CD4-positive, alpha-beta T cell treated with Interleukin-15 for 4 hours (primary cell): ENCODE results near the gene GLB1L2.

Experiments
- DNase-seq: peaks from one replicate; pipeline ENCODE4 v3.0.0-alpha.2; 2020; ENCODE audit warnings: low spot score

GLB1L2 gene

DNA sequence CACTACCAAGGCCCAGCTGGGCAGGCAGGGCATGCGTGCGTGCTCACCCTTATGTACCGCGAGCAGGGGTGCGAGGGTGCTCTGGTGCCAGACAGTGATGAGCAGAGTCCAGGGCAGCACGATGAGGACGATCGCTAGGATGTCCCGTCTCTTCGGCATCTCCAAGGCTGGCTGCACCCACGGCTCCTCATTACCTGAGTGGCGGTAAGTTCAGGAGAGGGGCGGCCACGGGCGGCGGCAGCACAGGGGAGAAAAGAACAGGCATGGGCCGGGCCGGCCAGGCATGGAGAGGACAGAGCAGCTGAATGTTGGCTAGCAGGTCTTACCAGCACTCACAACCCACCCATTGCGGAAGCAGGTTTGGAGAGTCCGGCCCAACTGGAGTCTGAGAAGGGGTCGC is 55.7 kb downstream of the GLB1L2 start:
- DNase-seq: no peak

GRCh38 chr11:134388590-134388989 is 56.8 kb downstream of the GLB1L2 start:
- DNase-seq: no peak

DNA sequence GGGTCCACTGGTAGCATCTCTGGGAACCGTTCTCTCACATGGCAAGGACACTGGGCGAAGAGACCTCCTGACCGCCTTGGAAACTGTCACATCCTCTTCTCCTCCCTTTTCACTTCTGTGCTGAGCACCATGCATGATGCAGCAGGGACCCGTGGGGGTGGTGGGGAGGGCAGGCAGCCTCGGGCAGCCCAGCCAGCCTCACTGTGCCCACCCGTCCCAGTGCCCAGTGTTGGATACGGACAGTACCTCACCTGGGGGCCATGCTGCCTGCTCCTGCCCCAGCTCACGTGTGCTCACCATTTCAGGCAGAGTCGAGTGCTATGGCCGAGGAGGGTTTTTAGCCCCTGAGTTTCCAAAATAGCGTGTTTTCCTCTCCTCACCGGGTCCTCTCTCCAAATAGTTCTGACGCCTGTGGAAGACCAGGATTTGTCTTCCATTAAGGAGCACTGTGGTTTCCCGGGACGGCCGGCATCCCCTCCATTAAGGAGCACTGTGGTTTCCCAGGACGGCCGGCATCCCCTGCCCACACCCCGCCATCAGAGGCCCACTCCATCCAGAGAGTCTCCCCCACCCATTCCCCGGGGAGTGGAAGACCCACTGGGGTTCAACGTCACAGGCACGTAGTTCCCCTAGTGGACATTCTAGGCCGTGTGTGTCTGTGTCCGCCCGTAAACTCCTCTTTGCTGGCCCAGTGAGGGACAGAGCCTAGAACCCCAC is 57.8 kb downstream of the GLB1L2 start:
- DNase-seq: no peak

DNA sequence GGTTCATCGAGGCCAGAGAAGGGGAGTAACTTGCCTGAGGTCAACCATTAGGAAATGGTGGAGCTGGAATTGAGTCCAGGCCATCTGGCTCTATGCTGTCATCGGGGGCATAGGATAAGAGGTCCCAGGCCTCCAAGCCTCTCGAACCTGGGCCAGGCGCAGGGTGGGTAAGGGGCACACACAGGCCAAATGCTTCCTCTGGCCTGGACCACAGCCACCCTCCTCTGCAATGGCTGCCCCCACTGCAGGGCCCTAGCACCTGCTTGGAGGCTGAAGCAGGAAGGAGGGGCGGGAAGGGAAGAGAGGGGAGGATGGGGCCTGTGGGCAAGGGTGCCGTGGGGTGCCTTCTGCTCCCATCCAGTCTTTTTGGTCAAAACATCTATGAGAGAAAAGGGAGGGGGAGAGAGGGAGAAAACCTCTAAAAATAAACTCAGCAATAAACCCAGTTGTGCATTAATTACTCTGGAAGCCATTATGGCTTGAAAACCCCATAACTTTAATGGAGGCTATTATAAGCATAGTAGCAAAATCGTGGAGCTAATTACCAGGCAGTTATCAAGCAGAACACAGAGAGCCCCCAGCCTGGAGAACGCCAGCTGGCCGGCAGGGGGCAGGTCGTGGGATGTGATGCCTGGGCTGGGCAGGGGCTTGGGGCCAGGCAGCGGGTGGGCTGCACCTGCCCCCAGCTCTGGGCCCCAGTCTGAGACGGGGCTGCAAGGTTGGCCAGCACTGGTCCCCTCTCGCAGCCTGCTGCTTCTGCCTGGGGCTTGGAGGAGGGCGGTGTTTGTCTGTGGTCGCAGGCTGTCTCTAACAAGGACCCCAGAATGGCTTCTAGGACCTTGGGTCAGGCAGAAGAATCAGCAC is 59.1 kb downstream of the GLB1L2 start:
- DNase-seq: no peak

DNA sequence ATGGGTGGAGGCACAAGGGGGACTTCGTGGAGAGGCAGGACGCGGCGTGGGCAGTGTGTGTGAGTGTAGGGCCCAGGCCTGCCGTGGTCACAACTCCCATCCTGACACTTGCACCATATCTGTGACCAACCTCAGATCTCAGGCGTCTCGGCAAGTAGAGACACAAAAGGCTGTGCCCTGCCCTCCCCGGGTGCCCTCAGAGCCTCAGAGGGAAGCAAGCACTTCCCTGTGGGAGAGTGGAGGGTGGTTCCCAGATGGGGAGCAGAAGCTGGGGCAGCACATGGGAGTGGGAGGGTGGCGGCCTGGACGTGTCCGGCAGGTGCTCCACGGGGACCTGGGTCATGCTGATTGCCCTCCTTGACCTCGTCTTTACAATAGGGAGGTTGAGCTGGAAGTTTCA is 59.9 kb downstream of the GLB1L2 start:
- DNase-seq: no peak

DNA sequence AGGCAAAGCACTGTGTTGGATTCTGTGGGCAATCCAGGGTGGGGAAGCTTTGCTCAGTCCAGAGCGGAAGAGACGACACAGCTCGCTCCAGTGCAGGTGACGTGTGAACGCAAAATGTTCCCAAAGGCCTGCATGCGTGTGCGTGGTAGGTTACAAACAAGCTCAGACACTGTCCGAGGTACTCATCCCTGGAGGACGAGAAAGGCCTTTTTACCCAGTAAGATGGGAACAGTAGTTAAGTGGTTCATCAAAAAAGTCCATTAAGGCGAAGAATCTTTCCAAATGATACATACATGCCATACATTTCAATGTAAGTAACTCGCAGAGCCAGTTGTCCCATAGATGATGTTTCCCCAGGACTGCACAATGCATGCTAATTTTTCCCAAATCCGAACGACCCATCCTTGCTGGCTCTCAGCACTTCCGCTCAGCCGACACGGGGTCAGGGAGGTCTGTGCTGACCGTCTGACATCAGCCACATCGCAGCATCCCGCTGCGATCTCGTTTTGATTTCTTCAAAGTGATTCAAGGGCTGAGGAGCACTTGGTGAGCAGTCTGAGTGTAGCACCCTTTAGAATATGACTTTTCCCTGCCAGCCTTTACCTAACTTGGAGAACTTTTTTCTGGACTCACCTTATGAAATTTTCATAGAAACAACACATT is 61.3 kb downstream of the GLB1L2 start:
- DNase-seq: no peak

DNA sequence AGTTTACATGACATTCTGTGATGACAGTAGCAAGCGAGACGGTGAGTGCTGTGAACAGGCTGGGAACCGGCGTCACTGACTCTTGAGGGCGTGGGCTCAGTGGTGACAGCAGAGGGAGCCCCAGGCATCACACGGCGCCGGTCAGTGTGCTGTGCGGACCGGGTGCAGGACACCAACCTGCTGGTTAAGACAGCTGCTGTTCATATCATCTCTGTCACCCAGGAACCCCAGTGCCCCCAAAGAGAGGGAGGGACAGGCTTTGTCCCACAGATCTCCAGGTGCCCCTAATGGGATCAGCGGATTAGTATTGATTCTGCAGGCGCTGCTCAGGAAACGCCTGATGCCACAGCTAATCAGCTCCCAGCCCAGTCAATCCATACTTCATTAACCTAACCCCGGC is 61.9 kb downstream of the GLB1L2 start:
- no peak for DNase-seq

DNA sequence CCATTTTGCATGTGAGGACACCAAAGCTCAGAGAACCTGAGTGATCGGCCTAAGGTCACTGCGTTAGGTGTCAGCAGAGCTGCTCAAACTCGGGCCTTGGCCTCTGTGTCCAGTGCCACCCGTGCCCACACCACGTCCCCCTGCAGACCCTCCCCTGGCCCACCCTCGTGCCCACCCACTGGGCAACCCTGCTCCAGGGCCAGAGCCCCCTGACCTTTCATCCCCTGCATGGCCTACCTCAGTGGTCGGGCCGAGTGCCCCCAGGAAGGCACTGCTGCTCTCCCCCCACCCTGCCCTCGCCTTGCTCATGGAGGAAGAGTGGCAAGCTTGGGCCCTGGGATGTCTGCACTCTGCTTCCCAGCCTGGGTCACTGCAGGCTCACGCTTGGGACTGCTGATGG is 62.5 kb downstream of the GLB1L2 start:
- DNase-seq: no peak

DNA sequence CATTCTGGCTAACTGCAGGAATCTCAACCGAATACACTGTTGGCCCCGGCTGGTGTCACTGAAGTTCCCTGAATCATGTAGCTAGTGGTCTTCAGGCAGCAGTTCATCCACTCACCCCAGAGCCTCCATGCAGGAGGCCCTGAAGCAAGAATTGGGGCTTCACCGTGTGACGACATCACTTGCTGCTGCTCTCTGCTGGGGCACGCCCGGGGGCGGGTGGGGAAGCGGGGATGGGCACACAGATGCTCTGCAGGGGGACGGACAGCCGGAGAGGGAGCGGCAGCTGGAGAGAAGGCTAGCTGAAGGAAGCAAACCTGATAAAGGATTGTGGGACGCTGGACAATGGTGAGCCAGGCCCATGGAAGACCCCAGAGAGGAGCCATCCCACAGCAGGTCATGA is 63.2 kb downstream of the GLB1L2 start:
- DNase-seq: no peak

GRCh38 chr11:134397304-134398078 is 65.7 kb downstream of the GLB1L2 start:
- DNase-seq: no peak

DNA sequence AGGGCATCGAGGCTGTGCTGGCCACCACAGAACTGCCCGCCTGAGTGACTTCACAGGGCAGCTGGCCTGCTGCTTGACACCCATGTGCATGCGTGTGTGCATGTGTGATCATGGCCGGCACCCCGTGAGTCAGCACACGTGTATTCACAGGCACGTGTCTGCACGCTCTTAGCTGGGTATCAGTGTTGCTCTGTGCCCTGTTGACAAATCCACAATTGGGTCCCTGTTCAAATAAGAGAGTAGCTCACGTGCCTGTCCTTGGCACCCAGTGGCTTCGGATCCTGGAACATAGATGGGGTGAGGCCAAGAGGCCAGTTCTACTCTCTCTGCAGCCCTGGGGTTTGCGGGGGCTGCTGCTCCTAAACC is 66.3 kb downstream of the GLB1L2 start:
- DNase-seq: no peak

DNA sequence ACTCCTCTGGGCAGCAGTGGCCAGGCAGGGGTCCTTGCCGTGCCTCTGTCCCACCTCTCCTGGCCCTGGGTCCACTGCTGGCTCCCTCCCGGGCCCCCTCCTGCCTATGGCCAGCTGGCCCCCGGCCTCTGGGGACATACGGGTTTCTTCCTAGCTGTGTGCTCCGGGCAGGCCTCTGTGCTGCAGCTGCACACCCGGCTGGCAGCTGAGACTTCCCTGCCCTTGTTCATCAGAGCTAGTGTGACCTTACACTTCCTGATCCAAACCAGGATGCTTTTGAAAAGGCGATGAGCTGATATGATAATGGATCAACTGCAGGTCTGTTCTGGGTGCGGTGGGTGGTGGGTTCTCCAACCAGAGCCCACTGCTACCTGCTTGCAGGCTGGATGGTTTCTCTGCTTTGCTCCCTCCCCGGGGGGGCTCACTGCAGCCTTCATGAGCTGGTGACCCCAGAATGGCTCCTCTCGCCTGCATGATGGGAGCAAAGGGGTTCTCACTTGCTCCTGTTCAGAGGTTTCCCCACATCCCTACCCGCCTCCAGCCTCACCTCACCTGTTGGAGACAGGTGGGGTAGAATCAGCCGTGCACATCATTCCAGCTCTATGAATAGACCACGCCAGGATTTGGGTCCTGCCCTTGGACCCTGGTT is 67.0 kb downstream of the GLB1L2 start:
- DNase-seq: no peak

- DNase-seq: no peak
These were observed 67.5 kb downstream of the GLB1L2 start for GRCh38 chr11:134399293-134399654.

- DNase-seq: no peak
These were observed 68.2 kb downstream of the GLB1L2 start for GRCh38 chr11:134399996-134400395.

DNA sequence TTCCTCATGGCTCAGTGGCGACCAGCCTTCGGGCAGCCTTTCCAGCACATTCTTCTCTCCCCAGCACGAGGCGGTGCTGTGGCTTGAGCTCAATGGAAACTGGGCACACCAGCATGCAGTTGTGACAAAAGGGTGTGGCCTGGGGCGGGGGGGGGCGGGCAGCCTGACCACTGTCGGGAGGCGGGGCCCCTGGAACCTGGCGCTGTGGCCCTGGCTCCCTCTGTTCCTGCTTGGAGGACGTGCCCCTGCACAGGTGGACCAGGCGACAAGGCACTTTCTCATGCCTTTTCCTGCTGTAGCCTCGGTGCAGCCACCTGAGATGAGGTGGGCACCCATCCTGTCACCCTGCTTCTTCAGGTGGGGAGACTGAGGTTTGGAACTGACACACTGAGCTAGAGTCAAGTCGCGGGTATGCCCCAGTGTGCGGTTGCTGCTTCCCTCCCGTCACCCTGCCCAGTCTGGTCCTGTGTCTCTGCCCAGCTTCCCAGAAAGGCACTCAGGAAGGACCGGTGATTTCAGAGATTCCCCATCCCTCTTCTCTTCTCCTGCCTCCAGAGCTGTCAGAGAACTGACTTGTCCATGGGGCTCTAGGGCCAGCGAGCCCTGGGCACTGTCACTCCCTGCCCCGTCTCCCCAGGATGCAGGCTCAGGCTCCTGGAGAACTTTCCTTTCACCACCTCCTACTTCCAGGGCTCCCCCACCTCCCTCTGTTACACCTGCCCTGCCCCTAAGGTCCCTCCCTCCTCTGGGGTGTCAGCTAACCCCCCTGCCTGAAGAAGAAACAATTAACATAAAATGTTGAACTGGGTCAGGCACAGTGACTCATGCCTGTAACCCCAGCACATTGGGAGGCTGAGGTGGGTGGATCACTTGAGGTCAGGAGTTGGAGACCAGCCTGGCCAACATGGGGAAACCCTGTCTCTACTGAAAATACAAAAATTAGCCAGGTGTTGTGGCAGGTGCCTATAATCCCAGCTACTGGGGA is 70.3 kb downstream of the GLB1L2 start:
- no peak for DNase-seq

GRCh38 chr11:134402910-134403309 is 71.1 kb downstream of the GLB1L2 start:
- DNase-seq: no peak

DNA sequence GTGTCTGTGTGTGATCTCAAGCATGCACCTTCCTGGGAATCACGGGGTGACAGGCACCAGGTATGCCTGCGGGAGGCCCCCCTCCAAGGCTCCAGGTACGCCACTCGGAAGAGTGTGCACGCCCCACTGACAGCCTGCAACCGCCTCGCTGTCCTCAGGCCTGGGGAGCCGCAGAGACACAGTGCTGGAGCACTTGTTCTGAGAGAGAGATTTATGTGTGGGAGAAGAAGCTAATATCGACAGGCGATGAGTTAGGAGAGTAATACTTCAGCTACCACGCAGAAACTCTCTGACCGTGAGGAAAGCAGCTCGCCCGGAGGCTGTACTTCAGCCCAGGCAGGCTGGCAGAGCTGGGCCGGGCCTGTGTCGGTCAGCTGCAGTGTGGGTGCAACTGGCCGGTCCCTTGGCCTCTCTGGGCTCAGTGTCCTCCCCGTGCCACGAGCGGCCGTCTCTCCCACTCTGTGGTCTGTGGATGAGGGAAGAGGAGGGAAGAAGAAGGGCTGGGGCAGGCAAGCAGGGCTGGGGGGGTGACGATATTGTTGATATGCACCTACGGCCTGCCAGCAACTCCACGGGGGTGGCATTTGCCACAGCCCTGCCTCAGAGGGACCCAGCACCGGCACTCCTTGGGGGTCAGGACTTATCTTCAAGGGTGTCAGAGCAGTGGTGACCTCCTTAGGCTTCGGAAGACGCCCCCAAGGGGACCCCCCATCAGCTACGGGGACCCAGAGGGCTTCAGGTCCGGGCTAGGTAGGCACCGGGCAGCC is 73.0 kb downstream of the GLB1L2 start:
- DNase-seq: no peak

- no peak for DNase-seq
These were observed 73.6 kb downstream of the GLB1L2 start for GRCh38 chr11:134405436-134405835.

GRCh38 chr11:134405841-134406240 is 74.1 kb downstream of the GLB1L2 start:
- DNase-seq: no peak
